Loucy (cell line): ENCODE data around the gene CELF4.

Experiments
- H2AFZ ChIP-seq: fragments of 200-600 bp; sonication (generic); 2 replicates; pipeline ENCODE4 v1.6.0; 2016; ENCODE audit warnings: antibody characterized with exemption, mild to moderate bottlenecking, low read length, moderate library complexity
- H3F3A ChIP-seq: fragments of 200-600 bp; 2 replicates; pipeline ENCODE4 v1.6.0; 2016; ENCODE audit warnings: antibody characterized with exemption, low read depth, mild to moderate bottlenecking
- H3K27me3 ChIP-seq: fragments of 200-600 bp; sonication (generic); 2 replicates; pipeline ENCODE4 v1.6.1; 2014; ENCODE audit warnings: low read length, mild to moderate bottlenecking; ENCODE audit not compliant: insufficient read depth, poor library complexity, severe bottlenecking
- H3K36me3 ChIP-seq: fragments of 200-600 bp; sonication (generic); 2 replicates; pipeline ENCODE4 v1.6.1; 2016; ENCODE audit warnings: low read length; ENCODE audit not compliant: insufficient read depth
- H3K4me1 ChIP-seq: fragments of 200-600 bp; sonication (generic); 2 replicates; pipeline ENCODE4 v1.5.1; 2014; ENCODE audit warnings: low read length, mild to moderate bottlenecking; ENCODE audit not compliant: insufficient read depth, poor library complexity, severe bottlenecking
- H3K4me2 ChIP-seq: fragments of 200-600 bp; sonication (generic); 2 replicates; pipeline ENCODE4 v1.6.0; 2014; ENCODE audit warnings: antibody characterized with exemption, low read length, low read depth, mild to moderate bottlenecking; ENCODE audit not compliant: poor library complexity, severe bottlenecking
- H3K4me3 ChIP-seq: fragments of 200-600 bp; sonication (generic); 2 replicates; pipeline ENCODE4 v1.5.1; 2014; ENCODE audit warnings: low read length, mild to moderate bottlenecking, mixed read lengths; ENCODE audit not compliant: poor library complexity, severe bottlenecking
- H3K79me2 ChIP-seq: fragments of 200-600 bp; sonication (generic); 2 replicates; pipeline ENCODE4 v1.6.1; 2014; ENCODE audit warnings: low read length; ENCODE audit not compliant: insufficient read depth
- H3K9ac ChIP-seq: fragments of 200-600 bp; sonication (generic); 2 replicates; pipeline ENCODE4 v1.6.0; 2014; ENCODE audit warnings: mild to moderate bottlenecking, low read depth, low read length, moderate library complexity; ENCODE audit not compliant: poor library complexity, severe bottlenecking
- H3K9me2 ChIP-seq: fragments of 200-600 bp; sonication (generic); replicated peaks from 2 replicates; pipeline ENCODE4 v1.6.1; 2016; ENCODE audit warnings: low read depth, low read length, mixed read lengths
- H3K9me3 ChIP-seq: fragments of 200-600 bp; sonication (generic); 2 replicates; pipeline ENCODE4 v1.6.1; 2014; ENCODE audit warnings: mild to moderate bottlenecking, antibody characterized with exemption, low read length, low read depth; ENCODE audit not compliant: insufficient read depth
- H4K20me1 ChIP-seq: fragments of 200-600 bp; sonication (generic); 2 replicates; pipeline ENCODE4 v1.6.0; 2014; ENCODE audit warnings: antibody characterized with exemption, low read length, mild to moderate bottlenecking; ENCODE audit not compliant: insufficient read depth, poor library complexity, severe bottlenecking
- CTCF ChIP-seq: fragments of 200-600 bp; sonication (generic); conservative IDR thresholded peaks from 2 replicates; pipeline ENCODE4 v1.5.1; 2014; ENCODE audit warnings: mild to moderate bottlenecking, antibody characterized with exemption, low read length
- EZH2phosphoT487 ChIP-seq: fragments of 200-600 bp; IDR thresholded peaks from 2 replicates; pipeline ENCODE4 v1.6.1; 2018; ENCODE audit warnings: antibody characterized with exemption, mild to moderate bottlenecking, moderate library complexity, borderline replicate concordance

CELF4 gene

DNA sequence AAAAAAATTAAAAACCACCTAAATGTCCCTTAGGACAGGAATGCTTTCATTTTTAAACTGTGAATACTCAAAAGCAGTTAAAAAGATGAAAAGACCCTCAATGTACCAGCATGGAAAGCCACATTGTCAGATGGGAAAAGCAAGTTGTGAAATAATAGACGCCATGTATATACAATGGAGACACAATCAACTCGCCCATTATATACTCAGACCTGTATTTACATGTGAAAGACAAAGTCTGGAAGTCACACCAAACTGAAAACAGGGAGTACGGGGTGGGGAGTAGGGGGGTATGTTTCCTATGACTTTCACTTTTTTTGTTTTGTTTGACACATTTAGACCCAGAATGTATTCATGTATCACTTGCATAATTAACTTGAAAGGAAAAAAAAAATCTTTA, 75.6 kb downstream of the CELF4 start:
- Histone ChIP-seq H3K9me3 (no peaks in the 10 kb centered on the region), H3K9ac (no peak overlapping the region), H4K20me1 (no peaks in the 10 kb centered on the region), H3K79me2 (no peaks in the 10 kb centered on the region), H3K4me1 (no peaks in the 10 kb centered on the region), H3K27me3 (no peaks in the 10 kb centered on the region), H3K4me2 (no peak overlapping the region), H3K36me3 (no peaks in the 10 kb centered on the region), H3K4me3 (no peak overlapping the region), H3K9me2 (no peaks in the 10 kb centered on the region), H3F3A (no peaks in the 10 kb centered on the region), H2AFZ (no peak overlapping the region)
- no peak for TF ChIP-seq CTCF
- no peak for TF ChIP-seq EZH2phosphoT487

DNA sequence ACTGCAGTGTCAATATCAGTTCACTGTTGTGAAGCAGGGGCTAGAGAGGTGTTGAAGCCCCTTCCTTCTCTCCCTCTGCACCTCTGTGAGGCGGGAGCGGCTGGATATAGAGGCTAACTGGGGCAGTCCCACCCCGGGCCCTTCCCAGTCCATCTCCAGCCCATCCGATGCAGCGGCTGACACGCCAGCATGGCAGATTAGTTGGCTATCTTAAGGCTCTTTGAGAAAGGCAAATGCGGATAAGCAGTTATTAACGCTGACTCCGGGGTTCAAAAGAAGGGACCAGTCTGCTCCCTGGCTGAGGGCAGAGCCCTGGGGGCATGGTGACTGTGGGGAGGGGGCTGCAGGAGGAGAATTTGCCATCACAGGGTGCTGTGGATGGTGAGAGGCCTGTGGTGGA, 76.6 kb downstream of the CELF4 start:
- Histone ChIP-seq H3K9ac (no peak overlapping the region), H3K27me3 (no peaks in the 10 kb centered on the region), H3K4me3 (no peak overlapping the region), H3K79me2 (no peaks in the 10 kb centered on the region), H3K9me3 (no peaks in the 10 kb centered on the region), H3K4me1 (no peaks in the 10 kb centered on the region), H3F3A (no peaks in the 10 kb centered on the region), H2AFZ (no peak overlapping the region), H4K20me1 (no peaks in the 10 kb centered on the region), H3K4me2 (no peak overlapping the region), H3K9me2 (no peaks in the 10 kb centered on the region), H3K36me3 (no peaks in the 10 kb centered on the region)
- TF ChIP-seq EZH2phosphoT487: no peak
- no peak for TF ChIP-seq CTCF

DNA sequence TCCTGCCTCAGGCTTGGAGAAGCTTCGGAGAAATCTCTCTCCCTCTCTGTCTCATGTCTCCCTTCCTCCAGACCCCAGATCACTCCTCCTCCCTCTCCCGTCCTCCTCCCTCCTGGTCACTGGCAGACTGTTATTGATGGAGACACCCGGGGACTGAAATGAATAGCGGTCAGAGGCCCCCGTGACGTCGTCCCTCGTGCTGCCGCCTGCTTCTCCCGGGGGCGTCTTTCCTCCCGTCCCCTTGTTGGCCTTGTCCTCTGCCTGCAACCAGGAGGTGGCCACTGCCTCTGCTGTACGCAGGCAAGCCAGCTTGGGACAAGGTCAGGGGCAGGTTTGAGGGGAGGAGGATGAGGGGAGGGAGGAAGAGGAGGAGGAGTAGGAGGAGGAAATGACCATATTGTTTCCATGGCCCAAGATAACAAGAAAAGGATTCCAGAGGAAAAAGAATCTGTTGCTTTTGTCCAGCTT, 78.2 kb downstream of the CELF4 start:
- Histone ChIP-seq H3K9me3 (no peaks in the 10 kb centered on the region), H3K4me3 (no peak overlapping the region), H3K27me3 (no peaks in the 10 kb centered on the region), H3K4me2 (no peak overlapping the region), H3K36me3 (no peaks in the 10 kb centered on the region), H3K79me2 (no peaks in the 10 kb centered on the region), H4K20me1 (no peaks in the 10 kb centered on the region), H3K9me2 (no peaks in the 10 kb centered on the region), H3K4me1 (peaks cover 7% of the 10 kb centered on the region), H3K9ac (no peak overlapping the region), H3F3A (no peaks in the 10 kb centered on the region), H2AFZ (no peak overlapping the region)
- TF ChIP-seq EZH2phosphoT487: no peak
- TF ChIP-seq CTCF: no peak
